Measurements from ENCODE around the gene XYLB.
A peak's percentile ranks its signal among the peaks of the same experiment; 100 is the strongest.

XYLB gene

GRCh38 chr3:38365469-38366062 is 19.0 kb downstream of the XYLB start:
- DNase-seq: no peak

- DNase-seq: no peak
These were observed 19.5 kb downstream of the XYLB start for GRCh38 chr3:38366082-38366481.

DNA sequence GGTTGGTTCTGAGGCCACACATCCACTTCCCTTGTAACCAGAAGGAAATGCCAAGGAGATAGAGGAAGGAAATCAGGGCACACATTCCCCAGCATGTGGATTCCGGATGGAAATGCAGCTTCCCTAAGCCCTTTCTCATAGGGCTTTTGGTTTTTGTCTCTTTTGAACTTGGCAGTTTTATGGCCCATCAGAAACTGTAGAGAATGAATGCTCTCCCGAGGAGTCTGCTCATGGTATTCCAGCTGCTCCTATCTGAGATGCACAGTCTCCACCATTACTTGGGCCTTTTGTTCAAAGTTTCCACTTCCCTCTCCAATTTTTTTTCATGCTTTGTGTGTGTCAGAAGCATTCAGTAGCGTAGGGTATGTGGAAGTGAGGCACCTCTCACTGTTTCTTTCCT is 21.2 kb downstream of the XYLB start:
- no peak for DNase-seq

GRCh38 chr3:38368238-38368637 is 21.7 kb downstream of the XYLB start:
- DNase-seq: no peak

DNA sequence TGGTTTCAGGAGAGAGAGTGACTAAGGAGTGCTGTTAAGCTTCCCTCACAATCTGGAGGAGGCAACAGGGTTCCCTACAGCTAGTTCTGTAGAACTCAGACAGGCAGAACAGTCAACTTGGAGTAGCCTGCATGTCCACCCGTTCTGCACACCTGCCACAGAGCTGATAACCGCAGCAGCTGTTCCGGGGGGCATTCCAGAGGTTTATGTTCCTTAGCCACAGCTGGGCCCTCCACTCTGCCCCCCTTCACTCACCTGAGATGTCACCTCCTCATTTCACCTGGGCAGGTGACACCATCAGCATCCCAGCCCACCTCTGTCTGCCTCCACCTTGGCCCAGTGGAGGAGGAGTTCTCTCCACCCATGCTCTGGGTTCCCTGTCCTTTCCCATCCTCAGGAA is 22.6 kb downstream of the XYLB start:
- DNase-seq: no peak

- DNase-seq: no peak
These were observed 23.6 kb downstream of the XYLB start for GRCh38 chr3:38370149-38370548.

DNA sequence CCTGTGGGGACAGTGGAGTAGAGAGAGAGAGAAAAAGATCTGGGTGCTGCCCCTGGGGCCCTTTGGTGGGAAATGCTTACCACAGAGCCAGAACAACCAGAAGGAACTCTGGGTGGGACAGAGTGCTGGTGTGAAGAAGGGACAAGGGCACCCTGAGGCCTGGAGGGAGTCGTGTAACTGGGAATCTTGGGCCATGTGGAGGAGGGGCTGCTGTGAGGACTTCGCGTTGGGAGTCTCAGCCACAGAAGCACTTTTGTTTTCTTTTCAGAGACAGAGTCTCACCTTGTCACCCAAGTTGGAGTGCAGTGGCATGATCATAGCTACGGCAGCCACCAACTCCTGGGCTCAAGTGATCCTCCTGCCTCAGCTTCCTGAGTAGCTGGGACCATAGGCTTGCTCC is 24.3 kb downstream of the XYLB start:
- DNase-seq: no peak

- DNase-seq: no peak
These were observed 25.1 kb downstream of the XYLB start for GRCh38 chr3:38371541-38372213.

- no peak for DNase-seq
These were observed 25.6 kb downstream of the XYLB start for GRCh38 chr3:38372214-38372601.

DNA sequence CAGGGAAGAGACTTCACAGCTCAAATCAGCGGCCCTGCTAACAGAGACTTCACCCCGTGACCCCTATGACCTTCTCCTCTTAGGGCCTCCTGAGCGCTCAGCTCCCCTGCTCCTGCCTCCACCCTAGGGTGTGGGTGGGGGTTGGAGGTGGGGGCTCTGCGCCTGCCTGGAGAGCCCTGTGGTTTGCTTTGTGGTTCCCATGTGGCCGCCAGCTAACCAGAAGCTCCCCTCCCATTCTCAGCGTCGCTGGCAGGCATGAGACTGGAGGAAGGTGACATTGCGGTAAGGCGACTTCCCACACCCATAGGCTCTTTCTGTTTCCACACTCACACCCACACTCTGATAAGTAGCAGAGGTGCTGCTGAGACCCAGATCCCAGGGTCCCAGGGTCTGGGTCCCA is 27.6 kb downstream of the XYLB start:
- peak; percentile 3 for DNase-seq

DNA sequence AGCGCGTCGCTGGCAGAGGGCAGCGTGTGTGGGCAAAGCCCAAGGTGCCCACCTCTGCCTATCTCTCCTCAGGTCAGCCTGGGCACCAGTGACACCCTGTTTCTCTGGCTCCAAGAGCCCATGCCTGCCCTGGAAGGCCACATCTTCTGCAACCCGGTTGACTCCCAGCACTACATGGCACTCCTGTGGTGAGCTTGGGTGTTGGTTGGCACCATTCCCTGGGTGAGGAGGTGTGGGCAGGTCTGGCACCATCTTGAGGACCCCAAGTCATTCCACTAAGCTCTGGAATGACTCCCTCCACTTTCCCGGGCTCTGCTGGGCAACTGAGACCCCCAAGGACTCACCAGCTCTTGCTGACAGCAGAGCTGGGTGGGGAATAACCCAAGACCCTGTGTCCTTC is 28.5 kb downstream of the XYLB start:
- DNase-seq: no peak

GRCh38 chr3:38375488-38376097 is 29.0 kb downstream of the XYLB start:
- DNase-seq: no peak

GRCh38 chr3:38376098-38376816 is 29.7 kb downstream of the XYLB start:
- DNase-seq: no peak

GRCh38 chr3:38379201-38379770 is 32.7 kb downstream of the XYLB start:
- DNase-seq: no peak

- DNase-seq: no peak
These were observed 36.0 kb downstream of the XYLB start for GRCh38 chr3:38382506-38383080.

DNA sequence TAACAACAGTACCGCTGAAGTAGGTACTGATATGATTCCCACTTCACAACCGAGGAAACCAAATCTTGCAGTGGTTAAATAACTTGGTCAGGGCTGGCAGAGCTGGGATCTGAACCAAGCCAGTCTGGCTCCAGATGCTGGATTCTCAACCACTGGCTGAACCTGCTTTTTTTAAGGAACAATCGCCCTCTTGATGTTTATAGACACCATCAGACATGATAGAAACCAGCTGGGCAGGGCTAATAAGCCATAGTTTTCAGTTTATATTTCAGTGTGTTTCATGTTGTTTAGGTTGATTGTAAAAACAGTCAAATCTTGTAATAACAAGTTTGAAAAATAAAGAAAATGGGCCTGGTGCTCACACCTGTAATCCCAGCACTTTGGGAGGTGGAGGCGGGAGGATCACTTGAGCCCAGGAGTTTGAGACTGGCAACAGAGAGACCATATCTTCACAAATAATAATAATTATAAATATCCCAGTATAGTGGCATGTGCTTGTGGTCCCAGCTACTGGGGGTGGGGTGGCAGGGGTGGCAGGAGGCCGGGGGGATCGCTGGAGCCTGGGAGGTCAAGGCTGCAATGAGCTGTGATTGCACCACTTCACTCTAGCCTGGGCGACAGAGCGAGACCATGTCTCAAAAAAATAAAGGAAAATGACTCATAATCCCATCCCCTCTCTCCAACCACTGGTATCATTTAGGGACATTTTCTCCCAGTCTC is 36.7 kb downstream of the XYLB start:
- DNase-seq: no peak

DNA sequence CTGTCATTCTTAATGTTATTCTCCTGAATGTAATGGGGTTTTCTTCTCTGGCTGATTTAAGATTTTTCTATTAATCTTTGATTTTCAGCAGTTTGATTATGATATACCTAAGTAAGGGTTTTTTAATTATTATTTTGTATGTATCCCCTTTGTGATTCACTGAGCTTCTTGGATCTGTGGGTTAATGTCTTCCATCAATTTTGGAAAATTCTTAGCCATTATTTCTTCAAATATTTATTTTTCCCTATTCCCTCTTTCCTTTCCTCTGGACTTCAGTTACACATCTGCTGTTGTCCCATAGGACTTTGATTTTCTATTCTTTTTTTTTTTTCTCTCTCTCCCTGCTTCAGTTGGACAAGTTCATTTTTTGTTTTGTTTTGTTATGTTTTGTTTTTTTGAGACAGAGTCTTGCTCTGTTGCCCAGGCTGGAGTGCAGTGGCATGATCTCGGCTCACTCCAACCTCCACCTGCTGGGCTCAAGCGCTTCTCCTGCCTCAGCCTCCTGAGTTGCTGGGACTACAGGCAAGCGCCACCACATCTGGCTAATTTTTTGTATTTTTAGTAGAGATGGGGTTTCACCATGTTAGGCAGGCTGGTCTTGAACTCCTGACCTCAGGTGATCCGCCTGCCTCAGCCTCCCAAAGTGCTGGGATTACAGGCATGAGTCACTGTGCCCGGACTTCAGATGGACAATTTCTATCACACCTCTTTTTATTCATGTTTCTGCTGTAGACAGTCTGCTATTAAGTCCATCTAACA is 40.6 kb downstream of the XYLB start:
- DNase-seq: no peak

DNA sequence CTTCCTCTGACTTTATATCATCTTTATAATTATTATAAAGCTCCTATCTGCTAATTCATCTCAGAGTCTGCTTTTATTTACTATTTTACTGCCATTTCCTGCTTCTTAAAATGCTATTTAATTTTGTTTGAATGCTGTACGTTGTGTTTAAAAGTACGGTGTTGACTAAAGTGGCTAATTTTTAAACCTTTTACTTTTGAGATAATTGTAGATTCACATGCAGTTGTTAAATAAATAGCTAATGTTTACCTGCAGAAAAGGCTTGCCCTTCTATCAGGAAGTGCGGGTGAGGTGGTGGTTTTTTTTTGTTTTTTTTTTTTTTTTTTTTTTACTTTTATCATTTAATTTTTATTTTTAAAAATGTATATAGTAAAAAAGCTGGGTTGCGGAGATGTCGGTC is 41.3 kb downstream of the XYLB start:
- DNase-seq: no peak

DNA sequence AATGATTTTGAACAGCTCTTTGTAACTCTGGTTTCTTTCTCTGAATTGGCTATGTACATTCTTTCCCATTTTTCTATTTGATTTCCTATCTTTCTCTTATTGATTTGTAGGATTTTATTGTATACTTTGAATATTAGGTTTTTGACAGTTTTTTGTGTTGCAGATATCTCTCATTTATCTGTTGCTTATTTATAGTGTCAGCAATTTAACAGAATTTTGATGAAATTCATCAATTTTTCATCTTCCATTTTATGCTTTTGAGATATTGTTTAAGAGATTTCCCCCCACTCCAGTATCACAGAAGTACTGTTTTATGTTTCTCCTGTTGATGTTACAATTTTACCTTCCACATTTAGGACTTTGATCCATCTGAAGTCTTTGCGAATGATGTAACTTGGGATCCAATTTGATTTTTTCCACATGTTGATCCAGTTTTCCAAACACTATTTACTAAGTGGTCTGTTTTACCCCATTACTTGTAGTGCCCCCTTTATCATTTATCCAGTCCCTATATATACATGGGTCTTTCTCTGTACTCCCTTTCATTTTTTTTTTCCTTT is 46.1 kb downstream of the XYLB start:
- no peak for DNase-seq

GRCh38 chr3:38396239-38396638 is 49.7 kb downstream of the XYLB start:
- DNase-seq: no peak

DNA sequence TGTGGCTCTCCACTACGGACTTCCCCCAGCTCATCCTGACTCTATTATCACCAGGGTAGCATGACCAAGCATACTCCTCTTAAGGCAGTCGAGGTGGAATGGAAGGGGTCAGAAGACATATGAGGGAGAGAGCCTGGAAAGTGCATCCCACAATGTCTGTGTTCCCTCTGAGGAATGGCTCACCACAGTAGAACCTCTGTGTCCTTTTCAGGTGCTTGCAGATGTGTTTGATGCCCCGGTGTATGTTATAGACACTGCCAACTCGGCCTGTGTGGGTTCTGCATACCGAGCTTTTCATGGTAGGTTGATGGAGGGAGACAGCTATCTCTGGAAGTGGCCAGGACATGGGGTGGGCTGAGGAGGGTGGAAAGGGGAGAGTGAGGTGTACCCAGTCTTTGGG is 50.3 kb downstream of the XYLB start:
- DNase-seq: no peak

DNA sequence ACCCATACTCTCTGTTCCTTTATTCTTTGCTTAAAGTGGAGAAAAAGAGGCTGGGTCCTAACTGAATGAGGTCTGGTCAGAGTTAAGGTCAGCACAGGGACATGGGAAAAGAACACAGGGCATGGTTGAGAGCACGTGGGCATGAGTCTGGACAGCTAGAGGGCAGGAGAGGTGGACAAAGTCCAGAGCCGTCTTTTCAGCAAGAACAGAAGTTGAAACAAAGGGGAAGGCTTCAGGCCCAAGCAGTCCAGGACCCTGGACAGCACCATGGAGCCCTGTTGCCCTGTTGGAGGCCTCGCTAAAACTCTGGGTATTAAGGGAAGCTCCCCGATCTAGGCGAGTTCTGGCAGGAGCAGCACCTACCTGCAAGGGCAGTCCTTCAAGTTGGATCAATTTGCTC is 50.7 kb downstream of the XYLB start:
- DNase-seq: no peak

Data from activated CD4-positive, alpha-beta T cell treated with anti-CD3 and anti-CD28 coated beads, Interleukin-2, amount 50 U/mL, for 1 hour (primary cell).